22Rv1 (cell line): ENCODE measurements around the gene HS6ST3.

Experiments used
- H3K27ac ChIP-seq: fragments of 450-650 bp; 2 replicates; pipeline ENCODE4 v1.5.1; 2017
- ZFX ChIP-seq: fragments of 450-650 bp; IDR thresholded peaks from 2 replicates; pipeline ENCODE4 v1.6.1; 2017; ENCODE audit warnings: antibody characterized with exemption, borderline replicate concordance
- TF ChIP-seq, protein P1 (sequence below): fragments of 450-650 bp; IDR thresholded peaks from 2 replicates; pipeline ENCODE4 v1.5.1; 2017; ENCODE audit warnings: mild to moderate bottlenecking

The HS6ST3 gene

DNA sequence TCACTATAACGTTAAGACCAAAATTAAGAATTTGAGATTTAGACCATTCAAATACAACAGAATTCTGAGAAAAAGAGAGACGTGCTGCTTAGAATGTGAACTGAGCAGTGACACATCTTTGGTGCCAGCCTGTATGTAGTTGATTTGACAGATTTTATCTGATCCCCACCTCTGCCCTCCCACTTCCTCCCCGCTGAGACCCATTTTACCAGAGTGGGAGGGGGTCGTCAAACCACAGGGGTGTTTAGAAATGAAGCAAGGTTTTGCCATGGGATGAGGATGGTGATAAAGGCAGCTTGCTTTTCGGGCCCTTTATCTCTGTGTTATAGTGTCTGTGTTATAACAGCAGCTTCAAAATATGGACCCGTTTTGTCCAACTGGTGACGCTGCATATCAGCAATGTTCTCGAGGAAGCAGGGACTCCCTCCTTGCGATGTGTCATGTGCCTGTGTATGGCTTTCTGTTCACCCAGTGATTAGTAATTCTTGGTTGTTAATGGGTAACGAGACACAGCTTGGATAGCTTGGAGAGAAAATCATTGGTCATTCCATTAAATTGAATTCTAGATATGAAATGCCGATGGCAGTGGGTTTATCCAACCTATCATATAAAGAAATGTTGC, 125.0 kb downstream of the HS6ST3 start:
- H3K27ac ChIP-seq = no peak overlapping the region
- TF ChIP-seq, protein P1, sequence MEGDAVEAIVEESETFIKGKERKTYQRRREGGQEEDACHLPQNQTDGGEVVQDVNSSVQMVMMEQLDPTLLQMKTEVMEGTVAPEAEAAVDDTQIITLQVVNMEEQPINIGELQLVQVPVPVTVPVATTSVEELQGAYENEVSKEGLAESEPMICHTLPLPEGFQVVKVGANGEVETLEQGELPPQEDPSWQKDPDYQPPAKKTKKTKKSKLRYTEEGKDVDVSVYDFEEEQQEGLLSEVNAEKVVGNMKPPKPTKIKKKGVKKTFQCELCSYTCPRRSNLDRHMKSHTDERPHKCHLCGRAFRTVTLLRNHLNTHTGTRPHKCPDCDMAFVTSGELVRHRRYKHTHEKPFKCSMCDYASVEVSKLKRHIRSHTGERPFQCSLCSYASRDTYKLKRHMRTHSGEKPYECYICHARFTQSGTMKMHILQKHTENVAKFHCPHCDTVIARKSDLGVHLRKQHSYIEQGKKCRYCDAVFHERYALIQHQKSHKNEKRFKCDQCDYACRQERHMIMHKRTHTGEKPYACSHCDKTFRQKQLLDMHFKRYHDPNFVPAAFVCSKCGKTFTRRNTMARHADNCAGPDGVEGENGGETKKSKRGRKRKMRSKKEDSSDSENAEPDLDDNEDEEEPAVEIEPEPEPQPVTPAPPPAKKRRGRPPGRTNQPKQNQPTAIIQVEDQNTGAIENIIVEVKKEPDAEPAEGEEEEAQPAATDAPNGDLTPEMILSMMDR = no peak

DNA sequence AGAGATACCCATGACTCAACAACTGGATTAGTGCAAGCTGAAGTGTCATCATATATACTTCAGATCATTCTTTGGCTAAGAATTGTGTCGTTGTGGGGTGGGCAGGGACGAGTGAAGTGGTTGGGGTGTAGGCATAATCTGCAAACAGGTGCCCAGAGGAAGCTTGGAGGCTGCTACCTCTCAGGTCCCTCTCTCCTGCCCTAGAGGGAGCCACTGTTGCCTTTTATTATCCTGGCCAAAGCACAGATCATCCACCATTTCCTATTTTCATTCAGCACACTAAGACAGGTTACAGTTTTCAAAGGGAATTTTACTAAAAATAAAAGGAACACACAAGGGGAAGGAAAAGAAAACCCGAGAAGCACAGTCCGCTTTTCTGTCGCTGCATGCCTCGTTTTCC, 126.6 kb downstream of the HS6ST3 start:
- TF ChIP-seq ZFX = no peak
- TF ChIP-seq, protein P1 = no peak
- H3K27ac ChIP-seq = no peak overlapping the region

DNA sequence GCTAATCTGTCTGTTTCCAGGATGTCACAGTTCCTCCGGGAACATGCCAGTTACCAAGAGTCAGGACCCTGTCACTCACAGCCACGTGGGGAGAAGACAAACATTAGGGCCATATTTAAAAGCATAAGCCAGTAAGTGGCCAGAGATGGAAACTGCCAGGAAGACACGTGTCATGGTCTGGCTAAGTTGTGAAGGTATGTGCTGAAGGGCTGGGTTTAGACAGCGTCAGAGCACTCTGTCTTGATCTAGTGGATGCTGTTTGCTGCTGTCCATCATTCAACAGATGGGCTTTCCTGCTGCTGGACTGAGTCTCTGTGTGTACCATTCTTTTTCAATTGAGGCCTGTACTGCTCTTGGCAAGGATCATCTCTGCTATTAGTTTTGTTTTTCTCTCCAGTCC, 128.6 kb downstream of the HS6ST3 start:
- TF ChIP-seq, protein P1 = no peak
- no peak for TF ChIP-seq ZFX

DNA sequence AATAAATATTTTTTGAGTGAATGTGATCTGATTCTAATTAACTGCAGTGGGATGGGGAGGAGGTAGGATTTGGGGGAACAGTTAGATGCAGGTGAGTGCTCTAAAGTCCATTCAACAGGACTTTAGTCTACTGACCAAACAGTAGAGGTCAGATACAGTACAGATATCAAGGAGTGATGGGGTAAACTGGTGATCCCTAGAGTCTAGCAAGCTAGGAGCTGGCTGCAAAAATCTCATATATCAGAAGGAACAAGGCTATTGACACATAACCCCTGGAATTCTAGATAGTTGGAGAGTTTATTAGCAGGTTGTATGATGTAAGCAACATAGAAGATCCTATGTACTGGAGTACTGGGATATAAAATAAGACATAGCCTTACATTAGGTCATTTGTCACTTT, 131.6 kb downstream of the HS6ST3 start:
- H3K27ac ChIP-seq = no peak overlapping the region
- no peak for TF ChIP-seq ZFX
- TF ChIP-seq, protein P1 = no peak

More for the DNA sequence above, 128.6 kb downstream of the HS6ST3 start:
- H3K27ac ChIP-seq = no peak overlapping the region

DNA sequence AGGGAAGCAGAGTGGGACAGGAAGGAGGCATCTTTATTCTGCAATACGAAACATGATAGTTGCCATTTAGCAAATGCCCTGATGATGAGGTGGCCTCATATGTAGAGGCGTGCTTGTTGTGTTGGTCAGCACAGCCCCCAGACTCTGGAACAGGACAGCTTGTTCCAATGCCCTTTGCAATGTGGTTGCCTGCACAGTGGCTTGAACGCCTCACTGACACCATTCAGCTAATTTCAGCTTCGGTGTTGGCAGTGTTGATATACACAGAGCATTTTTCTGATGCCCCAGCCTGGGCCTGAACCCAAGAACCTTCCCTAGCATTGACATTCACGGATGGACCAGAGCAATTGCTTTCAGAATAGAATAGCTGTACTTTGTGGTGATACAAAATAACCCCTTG, 133.3 kb downstream of the HS6ST3 start:
- H3K27ac ChIP-seq = no peak overlapping the region
- TF ChIP-seq ZFX = no peak
- TF ChIP-seq, protein P1 = no peak

DNA sequence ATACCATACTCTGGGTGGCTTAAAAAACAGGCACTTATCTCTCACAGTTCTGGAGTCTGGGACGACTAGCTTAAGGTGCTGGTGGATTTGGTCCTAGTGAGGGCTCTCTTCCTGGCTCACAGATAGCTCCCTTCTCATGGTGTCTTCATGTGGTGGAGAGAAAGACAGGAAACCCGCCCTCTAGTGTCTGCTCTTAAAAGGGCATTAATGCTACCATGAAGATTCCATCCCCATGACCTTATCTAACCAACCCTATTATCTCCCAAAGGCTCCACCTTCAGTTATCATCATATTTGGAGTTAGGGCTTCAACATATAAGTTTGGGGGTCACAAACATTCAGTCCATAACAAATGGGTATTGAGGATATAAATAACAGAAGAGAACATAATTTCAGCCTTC, 139.4 kb downstream of the HS6ST3 start:
- H3K27ac ChIP-seq = no peak overlapping the region
- TF ChIP-seq, protein P1 = peak; percentile 83
- no peak for TF ChIP-seq ZFX

DNA sequence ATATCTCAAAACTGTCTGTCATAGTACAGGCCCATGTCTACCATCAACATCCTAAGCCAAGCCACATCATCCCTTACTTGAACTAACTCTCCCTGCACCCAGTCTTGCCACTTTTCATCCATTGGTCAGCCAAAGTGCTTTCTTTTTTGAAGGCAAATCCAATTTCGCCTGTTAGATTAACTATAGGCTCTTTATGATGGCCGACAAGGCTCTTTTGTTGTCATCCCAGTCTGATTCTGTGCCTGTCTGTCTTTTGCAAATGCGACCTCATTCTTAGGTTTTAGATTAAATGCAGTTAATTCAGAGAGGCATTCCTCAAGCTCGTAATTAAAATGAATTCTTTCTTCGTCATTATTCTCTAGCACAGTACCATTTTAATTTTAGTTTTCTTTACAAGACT, 148.3 kb downstream of the HS6ST3 start:
- TF ChIP-seq ZFX = no peak
- TF ChIP-seq, protein P1 = no peak
- no peak overlapping the region for H3K27ac ChIP-seq
